SJCRH30 (cell line): Measurements from ENCODE around the gene DISC1. TPM values are rescaled to one million over a fixed set of nuclear protein-coding genes. Genes with fewer than 3 reads are reported as not detected.
"Not testable (repeated sequence)": the region's sequence is repeated elsewhere in the genome, so short reads cannot be mapped to it uniquely, and the experiment has no call there.

ENCODE experiments used
- DNase-seq, 2 experiments: peaks; one replicate each; pipeline ENCODE4 v3.0.0-alpha.2; 2015 to 2020
- H3K27ac ChIP-seq: fragments of 250-450 bp; sonication (Bioruptor Pico); 2 replicates; pipeline ENCODE4 v1.5.1; 2020; ENCODE audit warnings: mild to moderate bottlenecking, moderate library complexity
- H3K27me3 ChIP-seq: fragments of 250-450 bp; sonication (Bioruptor Pico); 2 replicates; pipeline ENCODE4 v1.5.1; 2020; ENCODE audit warnings: mild to moderate bottlenecking, moderate library complexity
- H3K36me3 ChIP-seq: fragments of 250-450 bp; sonication (Bioruptor Pico); 2 replicates; pipeline ENCODE4 v1.5.1; 2020; ENCODE audit warnings: mild to moderate bottlenecking, moderate library complexity
- H3K4me1 ChIP-seq: fragments of 250-450 bp; sonication (Bioruptor Pico); 2 replicates; pipeline ENCODE4 v1.5.1; 2020; ENCODE audit warnings: mild to moderate bottlenecking, moderate library complexity
- H3K4me3 ChIP-seq: fragments of 250-450 bp; sonication (Bioruptor Pico); 2 replicates; pipeline ENCODE4 v1.5.1; 2020; ENCODE audit warnings: mild to moderate bottlenecking, moderate library complexity
- H3K9me3 ChIP-seq: fragments of 250-450 bp; sonication (Bioruptor Pico); replicated peaks from 2 replicates; pipeline ENCODE4 v1.5.1; 2020; ENCODE audit warnings: mild to moderate bottlenecking, moderate library complexity
- total RNA-seq: library from RNA; depleted of rRNA; stranded (reverse); fragments of >200 nt; shearing (Covaris generic); gene quantifications from 2 replicates; pipeline ENCODE4 v1.2.3, GENCODE V29; 2014

The DISC1 gene
- total RNA-seq, 1 experiment from 2014 or later = 5.3 TPM

- Histone ChIP-seq H3K27ac (no peak overlapping the region), H3K36me3 (no peaks in the 10 kb centered on the region)
These were observed 98.5 kb downstream of the DISC1 start for GRCh38 chr1:231724876-231725647.

GRCh38 chr1:231727171-231727570 lies 100.6 kb downstream of the DISC1 start:
- DNase-seq = no peak
- no peak overlapping the region for H3K27ac ChIP-seq
- no peaks in the 10 kb centered on the region for H3K36me3 ChIP-seq
- no peak overlapping the region for H3K4me3 ChIP-seq
- H3K9me3 ChIP-seq = no peaks in the 10 kb centered on the region
- peaks cover 6% of the 10 kb centered on the region for H3K4me1 ChIP-seq
- H3K27me3 ChIP-seq = no peaks in the 10 kb centered on the region

More at GRCh38 chr1:231724876-231725647, 98.5 kb downstream of the DISC1 start:
- peaks cover 6% of the 10 kb centered on the region for H3K4me1 ChIP-seq
- H3K27me3 ChIP-seq = no peaks in the 10 kb centered on the region
- H3K9me3 ChIP-seq = no peaks in the 10 kb centered on the region
- peak; percentile 68 to 81 for DNase-seq
- H3K4me3 ChIP-seq = no peak overlapping the region

- DNase-seq, H3K9me3 ChIP-seq, H3K4me1 ChIP-seq, H3K27ac ChIP-seq, H3K36me3 ChIP-seq, H3K27me3 ChIP-seq, H3K4me3 ChIP-seq: not testable (repeated sequence)
These were observed 102.4 kb downstream of the DISC1 start for GRCh38 chr1:231728987-231729386.

GRCh38 chr1:231729544-231729943 lies 103.0 kb downstream of the DISC1 start:
- H3K27me3 ChIP-seq = no peaks in the 10 kb centered on the region
- peaks cover 4% of the 10 kb centered on the region for H3K4me1 ChIP-seq
- no peak overlapping the region for H3K4me3 ChIP-seq
- no peak overlapping the region for H3K27ac ChIP-seq
- DNase-seq = no peak
- H3K9me3 ChIP-seq = no peaks in the 10 kb centered on the region
- no peaks in the 10 kb centered on the region for H3K36me3 ChIP-seq

GRCh38 chr1:231731268-231731667 lies 104.7 kb downstream of the DISC1 start:
- 0 out of 2 replicates have a peak, but pooled peaks cover 2% of the 10 kb centered on the region for H3K36me3 ChIP-seq
- no peak for DNase-seq

GRCh38 chr1:231733063-231733462 lies 106.5 kb downstream of the DISC1 start:
- H3K36me3 ChIP-seq = 0 out of 2 replicates have a peak, but pooled peaks cover 2% of the 10 kb centered on the region
- no peaks in the 10 kb centered on the region for H3K9me3 ChIP-seq
- DNase-seq = no peak
- no peaks in the 10 kb centered on the region for H3K4me1 ChIP-seq
- no peak overlapping the region for H3K4me3 ChIP-seq
- H3K27me3 ChIP-seq = no peaks in the 10 kb centered on the region
- no peak overlapping the region for H3K27ac ChIP-seq

More at GRCh38 chr1:231731268-231731667, 104.7 kb downstream of the DISC1 start:
- no peaks in the 10 kb centered on the region for H3K9me3 ChIP-seq
- no peak overlapping the region for H3K27ac ChIP-seq
- H3K27me3 ChIP-seq = no peaks in the 10 kb centered on the region
- no peaks in the 10 kb centered on the region for H3K4me1 ChIP-seq
- no peak overlapping the region for H3K4me3 ChIP-seq

- no peaks in the 10 kb centered on the region for H3K9me3 ChIP-seq
- H3K27ac ChIP-seq = no peak overlapping the region
- no peak for DNase-seq
- H3K4me1 ChIP-seq = no peaks in the 10 kb centered on the region
- no peaks in the 10 kb centered on the region for H3K27me3 ChIP-seq
- 0 out of 2 replicates have a peak, but pooled peaks cover 2% of the 10 kb centered on the region for H3K36me3 ChIP-seq
- H3K4me3 ChIP-seq = no peak overlapping the region
These were observed 107.1 kb downstream of the DISC1 start for GRCh38 chr1:231733672-231734071.

- H3K27me3 ChIP-seq = no peaks in the 10 kb centered on the region
- H3K27ac ChIP-seq = no peak overlapping the region
- no peaks in the 10 kb centered on the region for H3K9me3 ChIP-seq
- H3K4me3 ChIP-seq = no peak overlapping the region
- no peak for DNase-seq
- H3K36me3 ChIP-seq = 0 out of 2 replicates have a peak, but pooled peaks cover 2% of the 10 kb centered on the region
- H3K4me1 ChIP-seq = no peaks in the 10 kb centered on the region
These were observed 107.8 kb downstream of the DISC1 start for GRCh38 chr1:231734417-231734816.

GRCh38 chr1:231735411-231735810 lies 108.8 kb downstream of the DISC1 start:
- no peaks in the 10 kb centered on the region for H3K9me3 ChIP-seq
- H3K36me3 ChIP-seq = 0 out of 2 replicates have a peak, but pooled peaks cover 2% of the 10 kb centered on the region
- no peak overlapping the region for H3K4me3 ChIP-seq
- H3K27ac ChIP-seq = no peak overlapping the region
- H3K4me1 ChIP-seq = no peaks in the 10 kb centered on the region
- no peak for DNase-seq
- no peaks in the 10 kb centered on the region for H3K27me3 ChIP-seq

GRCh38 chr1:231735941-231736340 lies 109.4 kb downstream of the DISC1 start:
- no peak overlapping the region for H3K4me3 ChIP-seq
- no peaks in the 10 kb centered on the region for H3K9me3 ChIP-seq
- H3K36me3 ChIP-seq = 0 out of 2 replicates have a peak, but pooled peaks cover 2% of the 10 kb centered on the region
- DNase-seq = no peak
- no peaks in the 10 kb centered on the region for H3K4me1 ChIP-seq
- no peak overlapping the region for H3K27ac ChIP-seq
- H3K27me3 ChIP-seq = no peaks in the 10 kb centered on the region

- no peak for DNase-seq
- Histone ChIP-seq H3K4me3 (no peak overlapping the region), H3K9me3 (no peaks in the 10 kb centered on the region), H3K27ac (no peak overlapping the region), H3K27me3 (no peaks in the 10 kb centered on the region), H3K36me3 (0 out of 2 replicates have a peak, but pooled peaks cover 2% of the 10 kb centered on the region), H3K4me1 (no peaks in the 10 kb centered on the region)
These were observed 109.9 kb downstream of the DISC1 start for GRCh38 chr1:231736464-231736863.

- no peak for DNase-seq
- Histone ChIP-seq H3K36me3 (0 out of 2 replicates have a peak, but pooled peaks cover 2% of the 10 kb centered on the region), H3K9me3 (no peaks in the 10 kb centered on the region)
These were observed 112.0 kb downstream of the DISC1 start for GRCh38 chr1:231738554-231738953.

GRCh38 chr1:231743966-231744365 lies 117.4 kb downstream of the DISC1 start:
- Histone ChIP-seq H3K27ac (no peak overlapping the region), H3K4me1 (no peaks in the 10 kb centered on the region; the same call in 1 of the 2 replicates), H3K27me3 (no peaks in the 10 kb centered on the region), H3K9me3 (no peaks in the 10 kb centered on the region), H3K4me3 (no peak overlapping the region), H3K36me3 (no peaks in the 10 kb centered on the region)
- peak; percentile 22 to 37 for DNase-seq

More at GRCh38 chr1:231738554-231738953, 112.0 kb downstream of the DISC1 start:
- no peak overlapping the region for H3K4me3 ChIP-seq
- H3K27ac ChIP-seq = no peak overlapping the region
- H3K4me1 ChIP-seq = no peaks in the 10 kb centered on the region
- no peaks in the 10 kb centered on the region for H3K27me3 ChIP-seq

GRCh38 chr1:231748760-231749415 lies 122.3 kb downstream of the DISC1 start:
- H3K27ac ChIP-seq = no peak overlapping the region
- no peaks in the 10 kb centered on the region for H3K36me3 ChIP-seq
- H3K9me3 ChIP-seq = no peaks in the 10 kb centered on the region
- peak; percentile 53 to 72 for DNase-seq
- peaks cover 7% of the 10 kb centered on the region for H3K4me1 ChIP-seq
- H3K27me3 ChIP-seq = no peaks in the 10 kb centered on the region
- H3K4me3 ChIP-seq = no peak overlapping the region

GRCh38 chr1:231750296-231750695 lies 123.7 kb downstream of the DISC1 start:
- no peaks in the 10 kb centered on the region for H3K27me3 ChIP-seq
- H3K4me1 ChIP-seq = peaks cover 7% of the 10 kb centered on the region
- no peak overlapping the region for H3K4me3 ChIP-seq
- H3K36me3 ChIP-seq = no peaks in the 10 kb centered on the region
- no peaks in the 10 kb centered on the region for H3K9me3 ChIP-seq
- DNase-seq = peak; percentile 27 to 62
- no peak overlapping the region for H3K27ac ChIP-seq
